ENCODE results near the gene BANP.

DNA sequence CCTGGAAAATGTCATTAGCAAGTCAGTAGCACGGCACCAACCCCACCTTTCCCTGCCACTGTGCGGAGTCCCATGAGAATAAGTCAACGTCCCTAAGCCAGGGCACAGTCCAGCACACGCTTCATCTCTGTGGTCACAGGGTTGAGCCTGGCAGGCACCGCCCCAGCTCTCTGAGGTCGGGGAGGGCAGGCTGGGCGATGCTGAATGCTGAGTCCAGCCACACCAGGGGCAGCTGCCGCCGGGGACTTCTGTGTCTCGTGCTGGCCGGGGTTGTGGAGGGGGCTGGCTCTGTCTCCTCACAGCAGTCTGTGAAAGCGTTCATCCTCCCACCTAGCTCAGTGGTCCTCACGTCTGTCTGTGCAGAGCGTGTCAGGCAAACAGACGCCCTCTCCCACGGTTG is 53.2 kb downstream of the BANP start:
- TF ChIP-seq, protein P1, sequence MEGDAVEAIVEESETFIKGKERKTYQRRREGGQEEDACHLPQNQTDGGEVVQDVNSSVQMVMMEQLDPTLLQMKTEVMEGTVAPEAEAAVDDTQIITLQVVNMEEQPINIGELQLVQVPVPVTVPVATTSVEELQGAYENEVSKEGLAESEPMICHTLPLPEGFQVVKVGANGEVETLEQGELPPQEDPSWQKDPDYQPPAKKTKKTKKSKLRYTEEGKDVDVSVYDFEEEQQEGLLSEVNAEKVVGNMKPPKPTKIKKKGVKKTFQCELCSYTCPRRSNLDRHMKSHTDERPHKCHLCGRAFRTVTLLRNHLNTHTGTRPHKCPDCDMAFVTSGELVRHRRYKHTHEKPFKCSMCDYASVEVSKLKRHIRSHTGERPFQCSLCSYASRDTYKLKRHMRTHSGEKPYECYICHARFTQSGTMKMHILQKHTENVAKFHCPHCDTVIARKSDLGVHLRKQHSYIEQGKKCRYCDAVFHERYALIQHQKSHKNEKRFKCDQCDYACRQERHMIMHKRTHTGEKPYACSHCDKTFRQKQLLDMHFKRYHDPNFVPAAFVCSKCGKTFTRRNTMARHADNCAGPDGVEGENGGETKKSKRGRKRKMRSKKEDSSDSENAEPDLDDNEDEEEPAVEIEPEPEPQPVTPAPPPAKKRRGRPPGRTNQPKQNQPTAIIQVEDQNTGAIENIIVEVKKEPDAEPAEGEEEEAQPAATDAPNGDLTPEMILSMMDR (IDR thresholded peaks at IDR 0.05) = no peak
- TF ChIP-seq MAX (IDR thresholded peaks at IDR 0.05; ENCODE audit: low read depth) (no peak), YY1 (IDR thresholded peaks at IDR 0.05; ENCODE audit: low read depth) (no peak), USF2 (IDR thresholded peaks at IDR 0.05; ENCODE audit: borderline replicate concordance, low read depth, low read length) (no peak), RAD21 (IDR thresholded peaks at IDR 0.05; ENCODE audit: low read length) (no peak), RCOR1 (IDR thresholded peaks at IDR 0.05; ENCODE audit: low read length) (no peak)
- TF ChIP-seq, protein P2, sequence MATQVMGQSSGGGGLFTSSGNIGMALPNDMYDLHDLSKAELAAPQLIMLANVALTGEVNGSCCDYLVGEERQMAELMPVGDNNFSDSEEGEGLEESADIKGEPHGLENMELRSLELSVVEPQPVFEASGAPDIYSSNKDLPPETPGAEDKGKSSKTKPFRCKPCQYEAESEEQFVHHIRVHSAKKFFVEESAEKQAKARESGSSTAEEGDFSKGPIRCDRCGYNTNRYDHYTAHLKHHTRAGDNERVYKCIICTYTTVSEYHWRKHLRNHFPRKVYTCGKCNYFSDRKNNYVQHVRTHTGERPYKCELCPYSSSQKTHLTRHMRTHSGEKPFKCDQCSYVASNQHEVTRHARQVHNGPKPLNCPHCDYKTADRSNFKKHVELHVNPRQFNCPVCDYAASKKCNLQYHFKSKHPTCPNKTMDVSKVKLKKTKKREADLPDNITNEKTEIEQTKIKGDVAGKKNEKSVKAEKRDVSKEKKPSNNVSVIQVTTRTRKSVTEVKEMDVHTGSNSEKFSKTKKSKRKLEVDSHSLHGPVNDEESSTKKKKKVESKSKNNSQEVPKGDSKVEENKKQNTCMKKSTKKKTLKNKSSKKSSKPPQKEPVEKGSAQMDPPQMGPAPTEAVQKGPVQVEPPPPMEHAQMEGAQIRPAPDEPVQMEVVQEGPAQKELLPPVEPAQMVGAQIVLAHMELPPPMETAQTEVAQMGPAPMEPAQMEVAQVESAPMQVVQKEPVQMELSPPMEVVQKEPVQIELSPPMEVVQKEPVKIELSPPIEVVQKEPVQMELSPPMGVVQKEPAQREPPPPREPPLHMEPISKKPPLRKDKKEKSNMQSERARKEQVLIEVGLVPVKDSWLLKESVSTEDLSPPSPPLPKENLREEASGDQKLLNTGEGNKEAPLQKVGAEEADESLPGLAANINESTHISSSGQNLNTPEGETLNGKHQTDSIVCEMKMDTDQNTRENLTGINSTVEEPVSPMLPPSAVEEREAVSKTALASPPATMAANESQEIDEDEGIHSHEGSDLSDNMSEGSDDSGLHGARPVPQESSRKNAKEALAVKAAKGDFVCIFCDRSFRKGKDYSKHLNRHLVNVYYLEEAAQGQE (IDR thresholded peaks at IDR 0.05; ENCODE audit: low read depth, low read length) = no peak
